Measurements from ENCODE around the gene ASAH2. TPM values are rescaled to one million over a fixed set of nuclear protein-coding genes. Genes with fewer than 3 reads are reported as not detected.
"Not testable (repeated sequence)": the region's sequence is repeated elsewhere in the genome, so short reads cannot be mapped to it uniquely, and the experiment has no call there.

ASAH2 gene
- total and polyA plus RNA-seq, 3 donors from 2014 or later: 5.5 to 8.7 (median 5.6) TPM

DNA sequence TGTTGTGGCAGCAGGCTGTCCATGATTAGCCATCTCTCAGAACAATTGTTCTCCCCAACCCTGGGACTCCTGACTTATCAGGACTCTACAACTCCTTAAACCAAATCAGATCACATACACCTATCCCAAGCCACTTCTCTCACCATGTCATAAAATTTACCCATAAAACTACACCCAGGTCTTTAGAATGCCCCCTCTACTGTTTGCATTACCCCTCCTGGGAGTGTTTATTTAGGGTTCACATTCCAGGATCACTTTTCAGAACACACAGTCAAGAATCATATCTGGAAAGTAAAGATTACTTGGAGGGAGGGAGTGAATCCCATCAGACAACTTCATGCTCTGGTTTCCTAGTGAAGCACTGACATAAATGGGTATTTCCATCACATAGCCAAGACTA is 7.1 kb downstream of the ASAH2 start:
- H3K9me3 ChIP-seq: no peaks in the 10 kb centered on the region
- H3K4me1 ChIP-seq: no peaks in the 10 kb centered on the region
- DNase-seq: no peak
- intact Hi-C loops (cut with DNase I; ENCODE audit: low total_unique reads): no loop called here
- H3K36me3 ChIP-seq (ENCODE audit: low read depth, missing control alignments): no peaks in the 10 kb centered on the region
- no peak for TF ChIP-seq POLR2A (IDR thresholded peaks at IDR 0.05)
- TF ChIP-seq, protein P1, sequence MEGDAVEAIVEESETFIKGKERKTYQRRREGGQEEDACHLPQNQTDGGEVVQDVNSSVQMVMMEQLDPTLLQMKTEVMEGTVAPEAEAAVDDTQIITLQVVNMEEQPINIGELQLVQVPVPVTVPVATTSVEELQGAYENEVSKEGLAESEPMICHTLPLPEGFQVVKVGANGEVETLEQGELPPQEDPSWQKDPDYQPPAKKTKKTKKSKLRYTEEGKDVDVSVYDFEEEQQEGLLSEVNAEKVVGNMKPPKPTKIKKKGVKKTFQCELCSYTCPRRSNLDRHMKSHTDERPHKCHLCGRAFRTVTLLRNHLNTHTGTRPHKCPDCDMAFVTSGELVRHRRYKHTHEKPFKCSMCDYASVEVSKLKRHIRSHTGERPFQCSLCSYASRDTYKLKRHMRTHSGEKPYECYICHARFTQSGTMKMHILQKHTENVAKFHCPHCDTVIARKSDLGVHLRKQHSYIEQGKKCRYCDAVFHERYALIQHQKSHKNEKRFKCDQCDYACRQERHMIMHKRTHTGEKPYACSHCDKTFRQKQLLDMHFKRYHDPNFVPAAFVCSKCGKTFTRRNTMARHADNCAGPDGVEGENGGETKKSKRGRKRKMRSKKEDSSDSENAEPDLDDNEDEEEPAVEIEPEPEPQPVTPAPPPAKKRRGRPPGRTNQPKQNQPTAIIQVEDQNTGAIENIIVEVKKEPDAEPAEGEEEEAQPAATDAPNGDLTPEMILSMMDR (IDR thresholded peaks at IDR 0.05): no peak
- H3K4me3 ChIP-seq: no peak overlapping the region
- H3K27ac ChIP-seq: no peak overlapping the region
- no peaks in the 10 kb centered on the region for H3K27me3 ChIP-seq

DNA sequence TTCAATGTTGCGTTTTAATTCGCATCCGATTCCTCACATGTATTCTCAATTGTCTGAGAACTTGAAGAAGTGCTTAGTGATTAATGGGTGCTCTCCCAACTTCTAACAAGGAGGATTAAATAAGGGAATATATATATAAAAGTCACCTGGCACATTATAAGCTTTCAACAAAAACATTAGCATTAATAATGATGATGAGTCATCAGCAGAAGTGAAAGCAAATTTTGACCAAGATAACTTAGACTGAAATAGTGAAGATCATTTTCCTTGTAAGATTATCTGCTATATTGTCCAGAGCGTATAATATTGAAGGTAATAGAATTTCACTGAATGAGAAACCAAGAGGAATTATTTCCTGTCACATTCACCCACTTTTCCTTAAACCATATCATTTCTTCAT is 8.5 kb downstream of the ASAH2 start:
- 89 to 92% methylated on average over 4 of the region's 4 CpGs for WGBS, 2 donors
- Histone ChIP-seq H3K27me3 (no peaks in the 10 kb centered on the region), H3K4me1 (no peaks in the 10 kb centered on the region), H3K36me3 (ENCODE audit: low read depth, missing control alignments) (no peaks in the 10 kb centered on the region), H3K9me3 (no peaks in the 10 kb centered on the region), H3K4me3 (no peak overlapping the region), H3K27ac (no peak overlapping the region)
- TF ChIP-seq, protein P1 (IDR thresholded peaks at IDR 0.05): no peak
- TF ChIP-seq POLR2A (IDR thresholded peaks at IDR 0.05): no peak
- DNase-seq: no peak
- intact Hi-C loops (cut with DNase I; ENCODE audit: low total_unique reads): no loop called here

DNA sequence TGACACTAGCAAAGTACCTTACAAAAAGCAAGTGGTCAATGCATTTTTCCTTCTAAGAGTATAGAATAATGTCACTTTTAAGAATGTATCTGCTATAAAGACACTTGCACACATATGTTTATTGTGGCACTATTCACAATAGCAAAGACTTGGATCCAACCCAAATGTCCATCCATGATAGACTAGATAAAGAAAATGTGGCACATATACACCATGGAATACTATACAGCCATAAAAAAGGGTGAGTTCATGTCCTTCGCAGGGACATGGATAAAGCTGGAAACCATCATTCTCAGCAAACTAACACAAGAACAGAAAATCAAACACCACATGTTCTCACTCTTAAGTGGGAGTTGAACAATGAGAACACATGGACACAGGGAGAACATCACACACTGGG is 9.8 kb downstream of the ASAH2 start:
- WGBS, 2 donors: 82 to 88% methylated on average over 1 of the region's 1 CpG
- H3K9me3 ChIP-seq; DNase-seq; intact Hi-C loops (cut with DNase I; ENCODE audit: low total_unique reads); H3K4me3 ChIP-seq; H3K27me3 ChIP-seq; H3K27ac ChIP-seq; H3K36me3 ChIP-seq (ENCODE audit: low read depth, missing control alignments); H3K4me1 ChIP-seq: not testable (repeated sequence)

DNA sequence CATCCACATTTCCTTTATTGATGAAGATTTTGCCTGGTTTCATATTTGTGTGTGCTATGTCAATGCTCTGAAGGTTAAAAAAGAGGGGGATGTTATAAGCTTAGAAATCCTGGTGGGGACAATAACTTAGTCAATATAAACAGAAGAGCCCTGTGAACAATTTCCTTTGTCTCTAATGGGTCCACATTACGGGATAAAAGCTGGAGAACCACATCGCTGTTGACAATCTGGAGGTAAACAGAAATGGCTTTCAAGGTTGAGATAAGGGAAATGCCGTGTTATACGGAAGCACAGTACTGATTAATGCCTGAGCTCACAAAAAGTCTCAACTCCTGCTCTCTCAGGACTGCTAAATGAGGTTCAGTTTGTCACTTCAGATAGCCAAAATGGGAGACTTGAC is 16.8 kb downstream of the ASAH2 start:
- 61% methylated on average over 4 of the region's 4 CpGs for WGBS, 2 donors
- no peak overlapping the region for H3K4me3 ChIP-seq
- no peaks in the 10 kb centered on the region for H3K27me3 ChIP-seq

DNA sequence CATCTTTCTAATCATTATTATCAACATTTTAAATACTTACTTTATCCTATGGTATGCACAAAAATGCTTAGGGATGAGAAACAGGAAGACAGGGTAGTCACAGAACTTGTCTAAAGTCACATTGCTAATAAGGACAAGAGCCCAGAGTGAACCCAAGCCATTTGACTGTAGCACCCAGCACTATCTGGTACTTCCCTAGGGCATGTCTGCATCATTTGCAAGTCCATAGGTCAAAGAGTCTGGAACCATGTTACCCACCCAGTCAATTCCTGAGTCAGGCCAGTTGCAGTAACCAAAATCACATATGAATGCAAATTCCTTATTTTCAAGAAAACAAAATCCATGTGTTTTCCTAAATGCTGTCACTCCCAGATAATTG is 19.1 kb downstream of the ASAH2 start:
- Histone ChIP-seq H3K9me3 (no peaks in the 10 kb centered on the region), H3K36me3 (ENCODE audit: low read depth, missing control alignments) (no peaks in the 10 kb centered on the region), H3K4me1 (no peaks in the 10 kb centered on the region), H3K27me3 (no peaks in the 10 kb centered on the region), H3K27ac (no peak overlapping the region), H3K4me3 (no peak overlapping the region)
- intact Hi-C loops (cut with DNase I; ENCODE audit: low total_unique reads): no loop called here
- no peak for TF ChIP-seq POLR2A (IDR thresholded peaks at IDR 0.05)
- TF ChIP-seq, protein P1 (IDR thresholded peaks at IDR 0.05): no peak
- no peak for DNase-seq

More for the DNA sequence above, 16.8 kb downstream of the ASAH2 start:
- Histone ChIP-seq H3K4me1 (no peaks in the 10 kb centered on the region), H3K9me3 (no peaks in the 10 kb centered on the region), H3K36me3 (ENCODE audit: low read depth, missing control alignments) (no peaks in the 10 kb centered on the region), H3K27ac (no peak overlapping the region)
- TF ChIP-seq, protein P1 (IDR thresholded peaks at IDR 0.05): no peak
- TF ChIP-seq POLR2A (IDR thresholded peaks at IDR 0.05): no peak
- intact Hi-C loops (cut with DNase I; ENCODE audit: low total_unique reads): no loop called here
- no peak for DNase-seq
